CD4-positive, alpha-beta T cell treated with Interleukin-12 subunit alpha and Interleukin-12 subunit beta, for 1 hour (primary cell): ENCODE measurements around the gene ATAD2B.
A peak's percentile ranks its signal among the peaks of the same experiment; 100 is the strongest.
"Not testable (repeated sequence)": the region's sequence is repeated elsewhere in the genome, so short reads cannot be mapped to it uniquely, and the experiment has no call there.

Source experiments
- DNase-seq: peaks from one replicate; pipeline ENCODE4 v3.0.0-alpha.2; 2020

ATAD2B gene

DNA sequence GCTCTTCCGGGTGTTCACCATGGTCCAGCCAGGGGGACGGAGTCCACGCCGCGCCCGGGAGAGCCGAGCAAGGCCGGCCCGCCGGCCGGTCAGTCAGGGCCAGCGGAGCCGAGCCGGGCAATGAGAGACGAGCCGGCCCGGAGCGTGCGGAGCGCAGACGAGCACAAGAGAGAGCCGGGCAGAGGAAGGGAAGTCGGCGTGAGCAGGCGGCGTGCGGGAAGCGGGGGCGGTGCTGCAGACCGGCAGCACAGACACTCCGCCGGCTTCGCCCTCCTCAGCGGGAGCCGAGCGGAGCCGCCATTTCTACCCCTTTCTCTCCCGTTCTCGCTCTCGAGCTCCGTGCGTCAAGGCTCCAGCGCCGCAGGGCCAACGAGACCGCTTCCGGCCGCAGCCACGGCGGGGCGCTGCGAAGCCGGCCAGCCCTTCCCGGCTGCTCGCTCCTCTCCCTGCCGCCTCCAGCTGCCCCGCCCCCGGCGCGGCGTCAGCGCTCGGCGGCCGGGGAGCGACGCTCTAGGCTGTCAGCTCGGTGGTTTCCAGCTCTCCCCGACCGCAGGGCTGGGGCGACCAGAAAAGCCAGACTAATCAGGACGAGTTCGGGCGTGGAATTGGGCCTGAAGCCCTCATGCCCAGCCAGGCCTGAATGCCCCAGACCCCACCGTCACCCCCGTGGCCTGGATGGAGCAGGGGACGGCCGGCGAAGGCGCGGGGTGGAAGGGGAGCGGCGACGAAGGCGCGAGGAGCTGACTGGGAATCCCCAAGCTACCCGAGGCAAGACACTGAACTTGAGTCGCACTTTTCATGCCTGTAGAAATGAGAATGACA lies at the start of gene ATAD2B:
Gene ATAD2B, minus strand, starts transcription at position 374 of the 822 bp plus-strand sequence. Its CDS starts 353 bp downstream, at position 21.
- peak; percentile 97 for DNase-seq

DNA sequence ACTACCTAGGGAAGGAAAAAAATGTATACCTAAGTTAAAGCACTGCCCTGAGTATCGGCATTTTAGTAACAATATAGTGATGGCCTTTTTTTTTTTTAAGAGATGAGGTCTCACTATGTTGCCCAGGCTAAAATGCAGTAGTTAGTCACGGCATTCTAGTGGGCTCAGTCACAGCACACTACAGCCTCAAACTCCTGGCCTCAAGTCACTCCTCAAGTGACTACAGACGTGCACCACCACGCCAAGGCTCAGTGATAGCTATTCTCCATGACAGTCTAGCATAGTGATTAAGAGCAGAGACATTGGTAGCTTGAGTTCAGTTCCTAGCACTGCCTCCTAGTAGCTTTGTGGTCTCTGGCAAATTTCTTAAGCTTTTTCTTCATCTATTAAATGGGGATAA lies 40.9 kb upstream of the ATAD2B start:
- DNase-seq: no peak

DNA sequence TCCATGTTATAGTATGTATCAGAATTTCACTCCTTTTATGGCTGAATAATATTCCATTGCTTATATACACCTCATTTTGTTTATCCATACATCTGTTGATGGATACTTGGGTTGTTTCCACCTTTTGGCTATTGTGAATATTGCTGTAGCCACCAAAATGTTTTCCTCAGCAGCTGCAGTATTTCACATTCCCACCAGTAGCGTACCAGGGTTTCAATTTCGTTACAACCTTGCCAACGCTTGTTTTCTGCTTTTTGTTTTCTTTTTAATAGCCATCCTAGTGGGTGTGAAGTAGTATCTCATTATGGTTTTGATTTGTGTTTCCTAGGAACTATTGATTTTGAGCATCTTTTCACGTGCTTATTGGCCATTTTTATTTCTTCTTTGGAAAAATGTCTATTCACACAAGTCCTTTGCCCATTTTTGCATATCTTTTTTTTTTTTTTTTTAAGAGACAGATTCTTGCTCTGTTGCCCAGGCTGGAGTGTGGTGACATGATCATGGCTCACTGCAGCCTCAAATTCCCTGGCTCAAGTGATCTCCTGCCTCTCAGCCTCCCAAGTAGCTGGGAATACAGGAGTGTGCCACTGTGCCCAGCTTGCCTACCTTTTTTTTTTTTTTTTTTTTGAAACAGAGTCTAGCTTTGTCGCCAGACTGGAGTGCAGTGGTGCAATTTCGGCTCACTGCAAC lies 27.5 kb upstream of the ATAD2B start:
- DNase-seq: no peak

DNA sequence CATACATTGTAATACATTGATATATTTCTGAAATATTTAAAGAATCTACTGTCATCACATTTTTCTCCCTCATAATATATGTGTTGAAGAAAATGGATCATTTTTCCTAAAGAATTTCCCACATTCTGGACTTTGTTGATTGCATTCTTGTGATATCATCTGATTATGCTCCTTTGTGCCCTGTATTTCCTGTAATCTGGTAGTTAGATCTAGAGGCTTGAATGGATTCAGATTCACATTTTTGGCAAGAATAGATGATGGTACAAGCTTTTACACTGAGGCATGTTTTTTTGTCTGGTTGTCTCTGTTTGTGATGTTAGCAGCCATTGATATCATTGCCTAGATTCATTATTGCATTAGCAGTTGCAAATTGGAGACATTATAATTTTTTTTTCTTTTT lies 26.7 kb upstream of the ATAD2B start:
- no peak for DNase-seq

DNA sequence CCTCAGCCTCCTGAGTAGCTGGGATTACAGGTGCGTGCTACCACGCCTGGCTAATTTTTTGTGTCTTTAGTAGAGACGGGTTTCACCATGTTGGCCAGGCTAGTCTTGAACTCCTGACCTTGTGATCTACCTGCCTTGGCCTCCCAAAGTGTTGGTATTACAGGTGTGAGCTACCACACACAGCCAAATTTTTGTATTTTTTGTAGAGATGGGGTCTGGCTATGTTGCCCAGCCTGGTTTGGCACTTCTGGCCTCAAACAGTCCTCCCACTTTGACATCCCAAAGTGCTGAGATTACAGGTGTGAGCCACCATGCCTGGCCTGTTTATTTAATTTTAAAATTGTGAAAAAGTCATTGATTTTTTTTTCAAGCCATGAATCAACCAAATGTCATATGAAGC lies 25.6 kb upstream of the ATAD2B start:
- DNase-seq: not testable (repeated sequence)

DNA sequence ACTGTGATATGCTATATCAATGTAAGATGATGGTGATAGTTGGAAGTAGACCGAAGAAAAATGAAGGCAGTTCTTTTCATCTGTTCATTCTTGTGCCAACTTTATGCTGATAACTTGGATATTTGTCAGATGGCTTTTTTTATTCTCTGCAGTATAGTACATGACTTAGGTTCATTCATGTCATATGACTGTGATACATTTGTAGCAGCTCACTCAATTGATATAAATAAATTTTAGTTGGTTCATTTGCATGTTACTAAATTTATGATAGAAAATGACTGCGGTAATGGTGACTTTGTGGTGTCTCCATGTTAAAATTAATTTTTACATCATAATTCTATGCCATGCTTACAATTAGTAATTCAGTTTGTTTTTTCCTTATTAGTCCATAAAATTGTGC lies 20.4 kb upstream of the ATAD2B start:
- DNase-seq: no peak

DNA sequence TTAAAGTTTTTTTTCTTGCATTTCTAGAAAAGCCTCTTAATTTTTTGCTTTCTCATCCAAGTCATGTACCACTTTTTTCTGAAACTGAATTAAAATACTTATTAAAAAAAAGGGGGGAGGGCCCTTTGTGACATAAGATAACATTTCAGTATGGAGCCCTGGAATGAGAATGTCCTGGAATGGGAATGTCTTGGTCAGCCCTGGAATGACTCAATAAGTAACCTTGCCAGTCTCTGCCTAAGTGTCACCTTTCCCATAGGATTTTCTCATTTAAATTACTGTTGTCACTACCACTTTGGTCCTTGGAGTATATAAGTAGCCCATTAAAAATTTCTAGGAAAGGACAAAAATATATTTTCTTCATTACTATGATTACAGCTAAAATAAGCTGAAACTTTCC lies 18.1 kb upstream of the ATAD2B start:
- DNase-seq: no peak

DNA sequence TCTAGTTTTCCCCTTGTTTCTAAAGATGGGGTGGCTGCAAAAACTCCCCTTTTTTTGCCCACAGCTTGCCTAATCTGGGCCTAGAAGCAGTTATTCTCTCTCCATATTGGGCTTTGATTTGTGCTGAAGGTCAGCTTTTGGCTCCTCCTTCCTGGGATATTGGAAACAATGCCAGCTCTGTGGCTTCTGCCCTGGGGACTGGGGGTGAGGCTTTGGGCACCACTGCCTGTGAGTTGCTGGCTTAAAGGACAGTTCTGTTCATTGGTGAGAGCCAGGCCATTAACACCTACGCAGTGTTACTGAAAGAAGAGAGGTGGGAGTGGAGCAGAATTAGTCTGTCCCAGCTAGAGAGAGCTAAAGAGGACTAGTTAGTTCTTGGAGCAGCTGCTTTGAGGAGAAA lies 17.6 kb upstream of the ATAD2B start:
- DNase-seq: no peak

DNA sequence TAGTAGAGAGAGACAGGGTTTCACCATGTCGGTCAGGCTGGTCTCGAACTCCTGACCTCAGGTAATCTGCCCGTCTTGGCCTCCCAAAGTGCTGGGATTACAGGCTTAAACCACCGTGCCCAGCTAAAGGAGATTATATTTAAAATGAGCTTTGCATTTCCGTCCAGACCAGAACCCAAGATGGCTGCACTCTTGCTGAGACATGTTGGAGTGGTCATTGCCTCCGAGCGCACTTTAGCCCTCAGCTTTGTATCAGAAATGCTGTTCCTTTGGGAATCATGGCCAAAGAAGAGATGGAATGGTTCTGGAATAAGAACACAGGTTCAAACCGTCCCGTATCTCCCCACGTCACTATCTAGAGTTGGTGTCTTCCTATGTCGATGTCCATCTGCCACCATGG lies 16.7 kb upstream of the ATAD2B start:
- no peak for DNase-seq

DNA sequence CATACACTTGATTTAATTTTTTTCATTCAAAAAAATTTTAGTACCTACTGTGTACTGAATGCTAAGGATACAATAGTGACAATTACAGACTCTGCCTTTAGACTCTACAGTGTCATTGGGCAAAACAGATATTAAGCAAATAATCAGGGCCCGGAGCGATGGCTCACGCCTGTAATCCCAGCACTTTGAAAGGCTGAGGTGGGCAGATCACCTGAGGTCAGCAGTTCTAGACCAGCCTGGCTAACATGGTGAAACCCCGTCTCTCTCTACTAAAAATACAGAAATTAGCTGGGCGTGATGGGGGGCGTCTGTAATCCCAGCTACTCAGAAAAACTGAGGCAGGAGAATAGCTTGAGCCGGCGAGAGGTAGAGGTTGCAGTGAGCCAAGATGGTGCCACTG lies 14.7 kb upstream of the ATAD2B start:
- DNase-seq: no peak

DNA sequence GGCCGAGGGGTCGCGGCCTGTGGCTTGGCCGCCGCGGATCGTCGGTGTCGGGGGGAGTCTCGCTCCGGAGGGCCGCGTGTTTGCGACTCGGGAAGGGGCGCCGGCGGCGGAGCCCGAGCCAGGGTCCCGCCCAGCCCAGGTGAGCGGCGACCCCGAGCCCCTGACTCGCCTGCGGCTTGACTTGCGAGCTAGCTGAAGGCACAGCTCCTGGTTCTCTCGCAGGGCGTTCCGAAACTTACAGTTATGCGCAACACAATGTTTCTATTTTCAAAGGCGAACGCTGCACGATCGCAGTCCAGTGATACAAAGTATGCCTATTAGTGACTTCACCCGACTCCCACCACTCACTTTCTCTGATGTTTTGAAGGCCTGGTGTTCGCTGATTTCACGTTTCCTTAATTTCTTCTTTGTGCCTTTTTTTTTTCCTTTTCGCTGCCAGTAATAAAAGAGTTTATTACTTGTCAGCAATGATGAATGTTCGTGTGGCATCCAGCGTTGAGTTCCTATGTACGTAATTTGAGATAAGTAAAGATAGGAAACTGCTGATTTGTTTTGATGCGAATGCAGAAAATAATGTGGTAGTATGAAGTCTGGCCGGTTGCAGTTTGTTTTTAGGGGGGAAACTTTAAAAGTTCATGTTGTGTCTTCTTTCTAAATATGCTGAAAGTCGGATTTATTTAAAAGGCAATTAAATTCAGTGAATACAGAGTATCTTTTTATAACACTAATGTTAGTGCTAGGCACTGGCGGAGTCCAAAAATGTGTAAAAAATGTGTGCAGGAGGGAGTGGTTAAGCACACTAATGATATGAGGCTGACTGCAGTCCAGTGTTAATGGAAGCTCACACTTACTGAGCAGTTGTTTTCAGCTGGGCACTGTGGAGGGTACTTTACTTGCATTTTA lies 14.0 kb upstream of the ATAD2B start:
- peak; percentile 40 for DNase-seq

DNA sequence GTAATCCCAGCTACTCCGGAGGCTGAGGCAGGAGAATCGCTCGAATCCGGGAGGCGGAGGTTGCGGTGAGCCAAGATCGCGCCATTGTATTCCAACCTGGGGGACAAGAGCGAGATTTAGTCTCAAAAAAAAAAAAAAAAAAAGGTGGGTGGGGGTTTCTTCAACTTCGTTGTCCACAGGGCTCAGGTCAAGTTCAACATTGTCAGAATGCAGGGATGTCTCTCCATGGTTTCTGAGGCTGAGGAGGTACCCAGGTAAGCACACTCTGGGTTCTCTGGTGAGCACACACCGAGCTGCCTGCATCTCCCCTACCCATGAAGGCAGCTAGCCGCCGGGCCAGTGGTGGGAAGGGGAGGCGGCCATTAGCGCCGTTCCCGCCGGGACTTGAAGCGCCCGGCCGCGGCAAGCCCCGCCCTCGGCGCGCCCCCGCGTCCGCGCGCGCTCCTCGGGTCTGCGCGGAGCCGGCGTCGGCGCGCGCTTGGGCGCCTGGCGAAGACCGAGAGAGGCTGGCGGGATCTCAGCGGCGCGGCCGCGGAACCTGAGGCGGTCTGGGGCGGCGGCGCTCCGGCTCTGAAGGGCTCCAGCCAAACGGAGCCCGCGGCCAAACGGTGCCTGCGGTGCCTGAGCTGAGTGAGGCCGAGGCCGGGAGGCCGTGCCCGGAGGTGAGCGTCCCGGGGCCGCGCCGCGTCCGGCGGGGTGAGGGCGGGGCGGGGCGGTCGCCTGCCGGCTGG lies 13.2 kb upstream of the ATAD2B start, which contains the start of gene UBXN2A:
Gene UBXN2A, plus strand, starts transcription at position 477 of the 731 bp plus-strand sequence. CDS start 17,852 bp downstream, outside the sequence.
- DNase-seq: peak; percentile 82

DNA sequence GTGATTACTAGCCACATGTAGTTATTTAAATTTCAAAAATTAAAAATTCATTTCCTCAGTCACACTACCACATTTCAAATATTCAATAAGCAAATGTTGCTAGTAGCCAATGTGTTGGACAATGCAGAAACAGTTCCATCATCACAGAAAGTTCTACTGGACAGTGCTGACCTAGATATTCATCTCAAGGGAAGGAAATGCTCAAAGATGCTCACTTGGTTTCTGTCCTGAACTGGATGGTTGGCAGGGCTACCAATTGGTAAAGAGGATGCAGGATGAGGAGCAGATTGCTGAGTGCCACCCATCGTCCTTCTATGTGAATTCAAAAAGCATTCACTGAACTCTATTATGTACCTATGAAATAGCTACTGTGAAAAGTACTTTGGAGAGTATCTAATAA lies 7.3 kb upstream of the ATAD2B start:
- DNase-seq: no peak

DNA sequence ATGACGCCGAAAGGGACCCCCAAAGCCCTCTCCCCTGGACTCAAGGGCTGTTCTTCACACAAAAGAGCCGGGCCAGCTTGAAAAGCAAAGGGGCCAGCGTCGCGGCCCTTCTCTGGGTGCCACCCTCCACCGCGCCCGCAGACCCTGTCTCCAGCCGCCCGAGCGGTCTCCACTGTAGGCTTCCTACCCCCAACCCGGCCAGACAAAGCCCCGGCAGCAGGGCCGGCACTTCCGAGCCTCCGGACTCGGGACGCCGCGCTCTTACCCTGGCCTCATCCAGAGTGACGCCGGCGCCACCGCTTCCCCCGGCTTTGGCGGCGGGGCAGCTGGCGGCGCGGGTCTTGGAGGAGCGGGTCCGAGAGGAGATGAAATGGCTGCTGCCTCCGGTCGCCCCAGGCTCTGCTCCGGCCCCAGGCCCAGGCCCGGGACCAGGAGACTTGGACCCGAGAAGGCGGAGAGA lies 603 bp downstream of the ATAD2B start:
- DNase-seq: no peak

DNA sequence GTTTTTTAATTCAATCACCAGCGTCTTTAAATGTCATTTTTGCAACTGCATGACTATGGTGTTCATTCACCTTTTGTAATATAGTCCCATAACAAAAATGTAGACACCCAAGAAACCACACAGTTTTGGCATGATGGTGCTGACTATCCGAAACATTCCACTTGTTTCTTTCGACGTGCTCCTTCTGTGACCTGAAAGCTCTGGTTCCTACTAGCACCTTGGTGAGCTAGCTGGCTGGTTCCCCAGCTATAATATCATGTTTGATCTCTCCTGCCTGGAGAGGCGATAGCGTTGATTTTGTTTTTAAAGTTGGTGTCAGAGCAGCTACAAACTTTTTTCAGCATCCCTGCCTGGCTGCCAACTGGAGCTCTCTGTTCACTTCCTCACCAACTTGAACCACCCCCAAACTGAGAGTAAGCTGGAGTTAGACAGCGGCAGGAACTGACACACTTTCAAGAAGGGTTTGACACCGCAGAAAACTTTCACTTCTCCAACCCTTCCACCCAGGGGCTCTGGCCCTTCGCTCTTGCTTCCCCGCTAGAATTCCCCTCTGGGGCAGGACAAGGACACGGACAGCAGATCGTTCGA lies 1.1 kb downstream of the ATAD2B start:
- peak; percentile 75 for DNase-seq

DNA sequence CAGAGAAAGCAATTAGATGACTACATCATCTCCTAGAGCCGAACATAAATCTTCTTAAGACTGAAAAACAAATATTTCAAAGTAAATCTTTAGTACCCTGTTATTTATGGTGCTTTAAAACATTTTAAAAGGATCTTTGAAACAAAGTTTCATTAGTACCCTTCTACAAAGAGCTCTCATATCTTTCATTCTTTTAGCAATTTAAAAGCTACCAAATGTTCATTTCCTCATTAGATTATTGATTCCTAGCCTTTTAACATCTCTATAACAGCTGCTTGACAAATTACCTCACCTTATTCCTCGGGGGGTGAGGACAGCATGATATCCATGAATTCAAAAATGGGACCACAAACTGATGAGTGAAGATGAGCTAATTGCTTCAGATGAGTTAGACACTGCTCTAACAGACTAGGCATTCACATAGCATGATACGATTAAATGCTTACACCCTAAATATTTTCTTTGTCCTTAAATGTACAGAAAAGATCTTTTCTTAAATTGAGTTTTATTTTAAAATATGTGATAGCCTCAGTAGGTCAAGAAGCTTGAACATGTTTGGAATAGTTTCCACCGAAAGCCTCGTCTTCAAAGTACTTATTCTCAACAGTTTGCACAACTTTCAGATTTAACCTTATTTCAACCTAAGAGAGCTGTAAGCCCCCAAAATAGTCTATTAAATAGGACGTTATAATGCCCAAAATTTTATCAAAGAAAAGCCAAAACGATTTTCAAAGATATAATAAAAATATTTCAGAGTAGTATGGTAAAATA lies 2.1 kb downstream of the ATAD2B start:
- DNase-seq: no peak

DNA sequence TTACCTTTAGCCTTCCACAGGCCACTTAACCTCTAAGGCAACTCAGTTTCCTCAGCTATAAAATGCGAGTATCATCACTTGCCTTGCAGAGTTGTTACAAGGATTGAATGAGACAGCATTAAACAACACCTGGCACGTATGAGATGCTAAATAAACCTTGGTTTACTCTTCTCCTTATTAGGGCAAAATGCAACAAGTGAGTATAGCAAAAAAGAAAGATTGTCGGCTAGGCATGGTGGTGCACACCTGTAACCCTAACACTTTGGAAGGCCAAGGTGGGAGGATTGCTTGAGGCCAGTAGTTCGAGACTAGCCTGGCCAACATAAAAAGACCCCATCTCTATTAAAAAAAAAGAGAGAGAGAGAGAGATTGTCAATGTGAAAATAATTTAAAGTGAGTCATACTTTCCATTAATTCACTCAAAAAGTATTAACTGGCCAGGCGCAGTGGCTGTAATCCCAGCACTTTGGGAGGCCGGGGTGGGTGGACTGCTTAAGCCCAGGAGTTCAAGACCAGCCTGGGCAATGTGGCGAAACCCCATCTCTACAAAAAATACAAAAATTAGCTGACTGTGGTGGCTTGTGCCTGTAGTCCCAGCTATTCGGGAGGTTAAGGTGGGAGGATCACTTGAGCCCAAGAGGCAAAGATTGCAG lies 8.0 kb downstream of the ATAD2B start:
- DNase-seq: no peak

DNA sequence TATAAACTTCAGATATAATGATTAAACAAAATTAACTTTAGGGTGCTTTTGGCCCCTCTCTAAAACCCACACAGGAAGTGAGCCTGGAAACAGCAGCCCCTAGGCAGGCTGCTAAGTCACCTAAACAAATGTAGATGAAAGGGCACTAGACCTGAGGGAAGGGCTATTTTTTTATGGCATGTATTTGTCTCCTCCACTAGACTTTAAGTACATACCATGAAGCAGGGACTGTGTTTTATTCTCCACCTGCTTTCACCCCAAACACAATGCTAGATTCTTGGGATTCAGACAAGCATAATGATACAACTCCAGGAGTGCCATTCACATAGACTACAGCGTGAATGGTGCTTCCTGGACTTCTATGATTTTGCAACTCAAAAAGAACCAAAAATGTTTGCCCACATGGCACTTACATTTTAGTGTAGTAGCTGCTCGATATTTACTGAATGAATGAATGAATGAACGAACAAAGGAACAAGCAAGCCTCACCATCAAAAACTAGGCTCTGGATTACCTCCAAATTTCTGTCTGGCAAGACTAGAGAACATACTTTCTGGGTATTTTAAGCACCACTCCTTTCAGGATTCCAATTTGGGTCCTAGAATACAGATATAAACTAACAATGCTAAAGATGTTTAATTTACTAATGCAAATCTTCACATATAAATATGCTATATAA lies 10.1 kb downstream of the ATAD2B start:
- DNase-seq: no peak

DNA sequence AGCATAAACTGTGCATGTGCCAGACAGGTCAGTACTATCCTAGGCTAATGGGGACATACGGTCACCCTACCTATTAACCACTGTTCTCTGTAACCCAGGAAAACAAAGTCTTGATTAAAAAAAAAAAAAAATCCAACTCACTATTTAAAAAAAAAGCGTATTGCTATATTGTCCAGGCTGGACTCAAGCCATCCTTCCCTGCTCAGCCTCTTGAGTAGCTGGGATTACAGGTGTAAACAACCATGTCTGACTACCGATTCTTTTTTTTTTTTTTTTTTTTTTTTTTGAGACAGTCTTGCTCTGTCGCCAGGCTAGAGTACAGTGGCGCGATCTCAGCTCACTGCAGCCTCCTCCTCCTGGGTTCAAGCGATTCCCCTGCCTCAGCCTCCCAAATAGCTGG lies 11.6 kb downstream of the ATAD2B start:
- no peak for DNase-seq

DNA sequence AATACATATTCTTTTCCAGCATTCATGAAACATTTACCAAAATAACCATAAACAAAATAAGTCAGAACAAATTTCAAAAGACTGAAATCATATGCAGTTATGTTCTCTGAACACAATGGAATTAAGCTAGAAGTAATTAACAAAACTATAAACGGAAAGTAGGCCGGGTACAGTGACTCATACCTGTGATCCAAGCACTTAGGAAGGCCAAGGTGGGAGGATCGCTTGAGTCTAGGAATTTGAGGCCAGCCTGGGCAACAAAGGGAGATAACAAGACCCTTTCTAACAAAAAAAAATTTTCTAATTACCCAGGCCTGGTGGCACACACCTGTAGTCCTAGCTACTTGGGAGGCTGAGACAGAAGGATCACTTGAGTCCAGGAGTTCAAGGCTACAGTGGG lies 14.9 kb downstream of the ATAD2B start:
- no peak for DNase-seq
